ENCODE measurements around the gene LINC01488.

DNA sequence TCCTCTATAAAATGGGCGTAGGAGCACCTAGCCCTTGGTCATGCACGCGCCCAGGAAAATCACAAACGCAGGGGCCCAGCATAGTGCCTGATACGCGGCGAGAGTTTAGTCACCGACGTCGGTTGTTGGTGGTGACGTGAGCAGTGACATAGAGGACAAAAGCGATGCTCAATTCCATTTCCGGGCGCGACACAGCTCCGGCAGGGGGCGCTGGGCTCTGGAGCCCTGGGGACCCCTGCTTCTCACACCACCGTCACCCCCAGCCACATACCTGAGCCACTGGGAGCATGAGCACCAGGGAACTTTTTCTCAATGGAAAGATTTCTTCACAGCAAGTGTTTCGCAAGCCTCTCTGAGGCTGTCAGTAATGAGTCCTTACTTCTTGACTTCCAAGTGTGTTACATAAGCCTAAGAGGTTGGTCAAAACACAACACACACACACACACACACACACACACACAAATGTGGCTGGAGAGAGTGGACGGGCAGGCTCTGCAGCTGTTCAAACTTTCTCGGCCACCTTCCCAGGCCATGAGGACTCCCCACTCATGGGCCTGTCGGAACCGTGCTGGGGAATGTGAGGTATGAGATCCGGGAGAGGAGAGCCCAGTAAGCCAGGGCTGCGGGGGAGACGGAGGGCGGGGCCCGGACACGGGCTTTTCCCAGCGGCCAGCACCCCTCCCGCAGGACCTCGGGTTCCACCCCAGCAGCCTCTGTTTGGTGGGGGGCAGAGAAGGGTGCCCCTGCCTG lies 36.9 kb upstream of the LINC01488 start:
- TF ChIP-seq YY1 (IDR thresholded peaks at IDR 0.05; ENCODE audit: insufficient read depth, insufficient read length): no peak
- no peak for TF ChIP-seq ZNF274 (IDR thresholded peaks at IDR 0.05; ENCODE audit: low read depth, low read length)
- no peak for TF ChIP-seq SUZ12 (IDR thresholded peaks at IDR 0.05; ENCODE audit: extremely low read depth, insufficient read depth, insufficient read length)
